Smooth muscle cell (in vitro differentiated cells): ENCODE data around the gene ANGPTL4. TPM values are rescaled to one million over a fixed set of nuclear protein-coding genes. Genes with fewer than 3 reads are reported as not detected.
"Not testable (repeated sequence)": the region's sequence is repeated elsewhere in the genome, so short reads cannot be mapped to it uniquely, and the experiment has no call there.

Experiments
- DNase-seq: peaks from one replicate; lab custom pipeline; 2025; ENCODE audit not compliant: unreplicated experiment; lab: John Stamatoyannopoulos, UW
- H2AFZ ChIP-seq: fragments of 200-600 bp; sonication (generic); 2 replicates; pipeline ENCODE4 v1.6.0; 2016; ENCODE audit warnings: antibody characterized with exemption, low read depth, mild to moderate bottlenecking
- H3F3A ChIP-seq: fragments of 200-600 bp; sonication (generic); 2 replicates; pipeline ENCODE4 v1.6.0; 2017; ENCODE audit warnings: antibody characterized with exemption, low read depth
- H3K27ac ChIP-seq: fragments of 200-600 bp; sonication (generic); 2 replicates; pipeline ENCODE4 v1.5.1; 2016; ENCODE audit warnings: low read depth, mild to moderate bottlenecking
- H3K27me3 ChIP-seq: fragments of 200-600 bp; sonication (generic); 2 replicates; pipeline ENCODE4 v1.6.1; 2016; ENCODE audit warnings: low read depth, mild to moderate bottlenecking
- H3K36me3 ChIP-seq: fragments of 200-600 bp; sonication (generic); 2 replicates; pipeline ENCODE4 v1.5.1; 2016; ENCODE audit warnings: low read depth
- H3K4me1 ChIP-seq: fragments of 200-600 bp; sonication (generic); 2 replicates; pipeline ENCODE4 v1.5.1; 2016; ENCODE audit warnings: low read depth
- H3K4me2 ChIP-seq: fragments of 200-600 bp; sonication (generic); 2 replicates; pipeline ENCODE4 v1.6.0; 2016; ENCODE audit warnings: mild to moderate bottlenecking
- H3K4me3 ChIP-seq: fragments of 200-600 bp; sonication (generic); 2 replicates; pipeline ENCODE4 v1.5.1; 2016; ENCODE audit warnings: mild to moderate bottlenecking
- H3K79me2 ChIP-seq: fragments of 200-600 bp; sonication (generic); 2 replicates; pipeline ENCODE4 v1.6.0; 2016; ENCODE audit warnings: low read depth, mild to moderate bottlenecking
- H3K9ac ChIP-seq: fragments of 200-600 bp; sonication (generic); 2 replicates; pipeline ENCODE4 v1.6.0; 2016; ENCODE audit warnings: low read depth
- H3K9me3 ChIP-seq: fragments of 200-600 bp; sonication (generic); replicated peaks from 2 replicates; pipeline ENCODE4 v1.5.1; 2016; ENCODE audit warnings: low read depth
- H4K20me1 ChIP-seq: fragments of 200-600 bp; sonication (generic); 2 replicates; pipeline ENCODE4 v1.6.0; 2016; ENCODE audit warnings: low read depth
- WGBS: methylation state at CpG from one replicate; pipeline ENCODE4 v1.1.7; 2016; ENCODE audit warnings: low lambda C conversion rate; 5-methylcytosine and 5-hydroxymethylcytosine counted together
- polyA plus RNA-seq: library from polyadenylated mRNA; unstranded; fragments of >200 nt; fragmentation: Nextera tagmentation; extraction: Ambion mirVana; gene quantifications from 2 replicates; pipeline ENCODE4 v1.2.1, GENCODE V29; 2016
- total RNA-seq: library from RNA; depleted of rRNA; stranded (reverse); fragments of >200 nt; gene quantifications from 2 replicates; pipeline ENCODE4 v1.2.3, GENCODE V29; 2014
- TF ChIP-seq, protein P1 (sequence below): fragments of 200-600 bp; sonication (generic); IDR thresholded peaks from 2 replicates; pipeline ENCODE4 v1.5.1; 2017; ENCODE audit warnings: borderline replicate concordance, mild to moderate bottlenecking, antibody characterized with exemption; ENCODE audit not compliant: insufficient read depth, poor library complexity, severe bottlenecking

ANGPTL4 gene
- total and polyA plus RNA-seq, 2 experiments from 2014 or later, result 10.2 to 18.7 TPM

DNA sequence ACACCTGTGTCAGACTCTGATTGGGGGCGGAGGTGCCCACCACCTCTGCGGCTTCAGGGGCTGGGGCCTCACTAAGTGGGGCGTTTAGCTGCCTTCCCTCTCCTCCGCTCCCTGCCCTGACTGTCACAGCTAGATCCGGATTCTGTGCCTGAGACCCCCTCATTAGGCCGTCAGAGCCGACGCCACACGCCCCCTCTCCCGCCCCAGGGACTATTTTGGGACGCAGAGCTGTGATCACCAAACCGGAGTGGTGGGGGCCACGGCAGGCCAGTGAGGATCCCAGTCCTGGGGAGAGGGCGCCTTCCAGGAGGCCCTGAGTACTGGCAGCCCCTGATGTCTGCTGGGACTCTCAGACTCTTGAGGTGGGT lies 21.7 kb upstream of the ANGPTL4 start:
- Histone ChIP-seq H3K9ac (no peak overlapping the region), H3K9me3 (no peaks in the 10 kb centered on the region), H3K79me2 (no peaks in the 10 kb centered on the region), H3K27me3 (peaks cover 3% of the 10 kb centered on the region), H2AFZ (no peak overlapping the region), H3K4me2 (no peak overlapping the region), H3K27ac (no peak overlapping the region), H3K4me3 (peak overlapping the region; percentile 53), H4K20me1 (no peaks in the 10 kb centered on the region), H3K4me1 (peaks cover 4% of the 10 kb centered on the region), H3F3A (no peaks in the 10 kb centered on the region), H3K36me3 (no peaks in the 10 kb centered on the region)
- TF ChIP-seq, protein P1, sequence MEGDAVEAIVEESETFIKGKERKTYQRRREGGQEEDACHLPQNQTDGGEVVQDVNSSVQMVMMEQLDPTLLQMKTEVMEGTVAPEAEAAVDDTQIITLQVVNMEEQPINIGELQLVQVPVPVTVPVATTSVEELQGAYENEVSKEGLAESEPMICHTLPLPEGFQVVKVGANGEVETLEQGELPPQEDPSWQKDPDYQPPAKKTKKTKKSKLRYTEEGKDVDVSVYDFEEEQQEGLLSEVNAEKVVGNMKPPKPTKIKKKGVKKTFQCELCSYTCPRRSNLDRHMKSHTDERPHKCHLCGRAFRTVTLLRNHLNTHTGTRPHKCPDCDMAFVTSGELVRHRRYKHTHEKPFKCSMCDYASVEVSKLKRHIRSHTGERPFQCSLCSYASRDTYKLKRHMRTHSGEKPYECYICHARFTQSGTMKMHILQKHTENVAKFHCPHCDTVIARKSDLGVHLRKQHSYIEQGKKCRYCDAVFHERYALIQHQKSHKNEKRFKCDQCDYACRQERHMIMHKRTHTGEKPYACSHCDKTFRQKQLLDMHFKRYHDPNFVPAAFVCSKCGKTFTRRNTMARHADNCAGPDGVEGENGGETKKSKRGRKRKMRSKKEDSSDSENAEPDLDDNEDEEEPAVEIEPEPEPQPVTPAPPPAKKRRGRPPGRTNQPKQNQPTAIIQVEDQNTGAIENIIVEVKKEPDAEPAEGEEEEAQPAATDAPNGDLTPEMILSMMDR, result no peak
- no peak for DNase-seq
- WGBS, result 59% methylated on average over 14 of the region's 14 CpGs

GRCh38 chr19:8342684-8343482 lies 21.1 kb upstream of the ANGPTL4 start, which contains the start of gene KANK3:
Gene KANK3, minus strand, starts transcription at chr19:8343262. Its CDS starts 5,434 bp downstream, at chr19:8337828.
- H3K27me3 ChIP-seq, result peaks cover 3% of the 10 kb centered on the region
- H4K20me1 ChIP-seq, result no peaks in the 10 kb centered on the region
- TF ChIP-seq, protein P1, result no peak
- H3K79me2 ChIP-seq, result no peaks in the 10 kb centered on the region
- peaks cover 4% of the 10 kb centered on the region for H3K4me1 ChIP-seq
- H3K27ac ChIP-seq, result no peak within 1 kb of the TSS
- no peaks in the 10 kb centered on the region for H3K9me3 ChIP-seq
- H3K4me2 ChIP-seq, result peak within 1 kb of the TSS; percentile 84
- H3K4me3 ChIP-seq, result peak within 1 kb of the TSS; percentile 53
- H2AFZ ChIP-seq, result peak within 1 kb of the TSS; percentile 73
- no peak within 1 kb of the TSS for H3K9ac ChIP-seq
- 11% methylated on average over 39 of the region's 65 CpGs for WGBS
- H3K36me3 ChIP-seq, result no peaks in the 10 kb centered on the region
- peak; percentile 47 for DNase-seq
- no peaks in the 10 kb centered on the region for H3F3A ChIP-seq

DNA sequence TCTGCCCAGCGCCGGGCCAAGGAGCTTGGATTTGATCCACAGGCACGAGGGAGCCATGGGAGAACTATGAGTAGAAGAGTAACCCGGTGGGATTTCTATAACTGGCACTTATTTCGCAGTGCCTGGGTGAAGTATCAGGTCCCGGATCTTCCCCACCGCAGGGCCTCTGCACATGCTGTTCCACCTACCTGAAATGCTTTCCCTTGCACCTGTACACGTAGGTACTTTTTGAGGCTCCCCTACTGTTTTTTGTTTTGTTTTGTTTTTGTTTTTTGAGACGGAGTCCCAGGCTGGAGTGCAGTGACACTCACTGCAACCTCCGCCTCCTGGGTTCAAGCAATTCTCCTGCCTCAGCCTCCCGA lies 20.5 kb upstream of the ANGPTL4 start:
- TF ChIP-seq, protein P1, result no peak
- H3K4me1 ChIP-seq, result peaks cover 4% of the 10 kb centered on the region
- no peak for DNase-seq
- H3K36me3 ChIP-seq, result no peaks in the 10 kb centered on the region
- peak overlapping the region; percentile 53 for H3K4me3 ChIP-seq
- no peak overlapping the region for H2AFZ ChIP-seq
- H3K9me3 ChIP-seq, result no peaks in the 10 kb centered on the region
- H3K27ac ChIP-seq, result no peak overlapping the region
- no peak overlapping the region for H3K9ac ChIP-seq
- peak overlapping the region; percentile 84 for H3K4me2 ChIP-seq
- H3K79me2 ChIP-seq, result no peaks in the 10 kb centered on the region
- no peaks in the 10 kb centered on the region for H4K20me1 ChIP-seq
- WGBS, result 52% methylated on average over 11 of the region's 11 CpGs
- peaks cover 3% of the 10 kb centered on the region for H3K27me3 ChIP-seq
- H3F3A ChIP-seq, result no peaks in the 10 kb centered on the region

GRCh38 chr19:8349629-8350372 lies 14.2 kb upstream of the ANGPTL4 start:
- H3K9me3 ChIP-seq, H4K20me1 ChIP-seq, H3F3A ChIP-seq, H3K27ac ChIP-seq, H3K79me2 ChIP-seq, H3K4me3 ChIP-seq, H3K9ac ChIP-seq, H3K36me3 ChIP-seq, H3K4me1 ChIP-seq, DNase-seq, H2AFZ ChIP-seq, H3K4me2 ChIP-seq, H3K27me3 ChIP-seq: not testable (repeated sequence)
- WGBS, result 84% methylated on average over 8 of the region's 8 CpGs
